Esophagus squamous epithelium (tissue), 4 donors: Measurements from ENCODE around the gene BAG5.

Experiments used
- POLR2A ChIP-seq, 4 donors: fragments of 450-650 bp; IDR thresholded peaks; one replicate each; pipeline ENCODE4 v1.6.1; 2017; ENCODE audit warnings: antibody characterized with exemption in 4 of 4, mild to moderate bottlenecking in 4 of 4, moderate library complexity in 3 of 4
- TF ChIP-seq, protein P1 (sequence below), 6 experiments: fragments of 450-650 bp in 4 of 6; fragments of 200-600 bp in 2 of 6; sonication (generic) in 2 of 6; IDR thresholded peaks; one replicate each; pipeline ENCODE4 v1.5.1; 2016 to 2019; ENCODE audit warnings: antibody characterized with exemption in 6 of 6, mild to moderate bottlenecking in 4 of 6, moderate library complexity in 4 of 6

DNA sequence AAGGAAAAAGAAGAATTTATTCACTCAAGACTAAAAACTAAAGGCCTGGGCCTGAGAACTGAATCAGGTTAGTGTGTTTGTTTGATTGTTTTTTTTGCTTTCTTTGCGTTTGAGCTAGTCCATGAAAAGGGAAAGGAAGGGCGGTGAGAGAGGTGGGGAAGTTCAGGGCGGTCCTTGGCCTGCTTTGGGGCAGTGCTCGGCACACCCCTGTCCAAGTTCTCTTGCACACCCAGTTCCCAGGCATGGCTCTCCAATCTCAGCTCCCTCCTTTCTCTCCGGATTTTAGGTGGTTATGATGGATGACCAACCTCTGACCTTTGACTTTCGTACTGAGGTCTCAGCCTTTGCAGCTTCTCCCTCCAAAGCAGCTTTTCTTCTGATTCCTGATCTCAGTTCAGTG lies 11.6 kb upstream of the BAG5 start:
- TF ChIP-seq, protein P1, sequence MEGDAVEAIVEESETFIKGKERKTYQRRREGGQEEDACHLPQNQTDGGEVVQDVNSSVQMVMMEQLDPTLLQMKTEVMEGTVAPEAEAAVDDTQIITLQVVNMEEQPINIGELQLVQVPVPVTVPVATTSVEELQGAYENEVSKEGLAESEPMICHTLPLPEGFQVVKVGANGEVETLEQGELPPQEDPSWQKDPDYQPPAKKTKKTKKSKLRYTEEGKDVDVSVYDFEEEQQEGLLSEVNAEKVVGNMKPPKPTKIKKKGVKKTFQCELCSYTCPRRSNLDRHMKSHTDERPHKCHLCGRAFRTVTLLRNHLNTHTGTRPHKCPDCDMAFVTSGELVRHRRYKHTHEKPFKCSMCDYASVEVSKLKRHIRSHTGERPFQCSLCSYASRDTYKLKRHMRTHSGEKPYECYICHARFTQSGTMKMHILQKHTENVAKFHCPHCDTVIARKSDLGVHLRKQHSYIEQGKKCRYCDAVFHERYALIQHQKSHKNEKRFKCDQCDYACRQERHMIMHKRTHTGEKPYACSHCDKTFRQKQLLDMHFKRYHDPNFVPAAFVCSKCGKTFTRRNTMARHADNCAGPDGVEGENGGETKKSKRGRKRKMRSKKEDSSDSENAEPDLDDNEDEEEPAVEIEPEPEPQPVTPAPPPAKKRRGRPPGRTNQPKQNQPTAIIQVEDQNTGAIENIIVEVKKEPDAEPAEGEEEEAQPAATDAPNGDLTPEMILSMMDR (IDR thresholded peaks at IDR 0.05), result no peak
- no peak for TF ChIP-seq POLR2A (IDR thresholded peaks at IDR 0.05)
